MM.1S (cell line): ENCODE measurements around the gene PPP1R15B.

Experiments
- DNase-seq: peaks from one replicate; pipeline ENCODE4 v3.0.0-alpha.2; 2015
- H2AFZ ChIP-seq: fragments of 300-600 bp; sonication (generic); 2 replicates; pipeline ENCODE4 v1.6.0; 2016; ENCODE audit warnings: antibody characterized with exemption, low read length
- H3F3A ChIP-seq: fragments of 300-600 bp; sonication (generic); 2 replicates; pipeline ENCODE4 v1.6.1; 2016; ENCODE audit warnings: mild to moderate bottlenecking, antibody characterized with exemption, low read length, moderate library complexity, mixed read lengths; ENCODE audit not compliant: insufficient read depth
- H3K27ac ChIP-seq: fragments of 300-600 bp; sonication (generic); 2 replicates; pipeline ENCODE4 v1.5.1; 2016; ENCODE audit warnings: mild to moderate bottlenecking, low read length
- H3K27me3 ChIP-seq: fragments of 300-600 bp; sonication (generic); replicated peaks from 2 replicates; pipeline ENCODE4 v1.6.0; 2016; ENCODE audit warnings: low read length; ENCODE audit not compliant: insufficient read depth
- H3K36me3 ChIP-seq: fragments of 300-600 bp; sonication (generic); replicated peaks from 2 replicates; pipeline ENCODE4 v1.6.1; 2016; ENCODE audit warnings: mild to moderate bottlenecking, low read length, mixed read lengths; ENCODE audit not compliant: insufficient read depth
- H3K4me1 ChIP-seq: fragments of 300-600 bp; sonication (generic); 2 replicates; pipeline ENCODE4 v1.6.1; 2016; ENCODE audit warnings: low read length, mixed read lengths
- H3K4me2 ChIP-seq: fragments of 300-600 bp; sonication (generic); 2 replicates; pipeline ENCODE4 v1.6.0; 2016; ENCODE audit warnings: low read depth, low read length
- H3K4me3 ChIP-seq: fragments of 300-600 bp; sonication (generic); 2 replicates; pipeline ENCODE4 v1.5.1; 2016; ENCODE audit warnings: low read length, mixed read lengths
- H3K79me2 ChIP-seq: fragments of 300-600 bp; sonication (generic); 2 replicates; pipeline ENCODE4 v1.6.1; 2016; ENCODE audit warnings: mixed run types, low read length, mixed read lengths
- H3K9ac ChIP-seq: fragments of 300-600 bp; sonication (generic); 2 replicates; pipeline ENCODE4 v1.6.1; 2016; ENCODE audit warnings: low read length, mixed read lengths
- H3K9me2 ChIP-seq: fragments of 300-600 bp; sonication (generic); replicated peaks from 2 replicates; pipeline ENCODE4 v1.6.1; 2016; ENCODE audit warnings: mild to moderate bottlenecking, low read length, mixed read lengths; ENCODE audit not compliant: insufficient read depth
- H3K9me3 ChIP-seq: fragments of 300-600 bp; sonication (generic); replicated peaks from 2 replicates; pipeline ENCODE4 v1.6.1; 2016; ENCODE audit warnings: mild to moderate bottlenecking, low read length, mixed read lengths; ENCODE audit not compliant: insufficient read depth
- H4K20me1 ChIP-seq: fragments of 300-600 bp; sonication (generic); 2 replicates; pipeline ENCODE4 v1.6.1; 2016; ENCODE audit warnings: mild to moderate bottlenecking, low read length, moderate library complexity, mixed read lengths; ENCODE audit not compliant: insufficient read depth
- CTCF ChIP-seq: fragments of 300-600 bp; sonication (generic); IDR thresholded peaks from 2 replicates; pipeline ENCODE4 v1.5.1; 2016; ENCODE audit warnings: antibody characterized with exemption, low read length, mixed read lengths
- EZH2 ChIP-seq: fragments of 300-600 bp; sonication (generic); optimal IDR thresholded peaks from 2 replicates; pipeline ENCODE3; 2017; ENCODE audit warnings: low read depth, mild to moderate bottlenecking, antibody characterized with exemption, low read length, mixed read lengths
- EZH2phosphoT487 ChIP-seq: fragments of 300-600 bp; sonication (generic); IDR thresholded peaks from 2 replicates; pipeline ENCODE4 v1.6.1; 2018; ENCODE audit warnings: antibody characterized with exemption, low read length

The PPP1R15B gene

DNA sequence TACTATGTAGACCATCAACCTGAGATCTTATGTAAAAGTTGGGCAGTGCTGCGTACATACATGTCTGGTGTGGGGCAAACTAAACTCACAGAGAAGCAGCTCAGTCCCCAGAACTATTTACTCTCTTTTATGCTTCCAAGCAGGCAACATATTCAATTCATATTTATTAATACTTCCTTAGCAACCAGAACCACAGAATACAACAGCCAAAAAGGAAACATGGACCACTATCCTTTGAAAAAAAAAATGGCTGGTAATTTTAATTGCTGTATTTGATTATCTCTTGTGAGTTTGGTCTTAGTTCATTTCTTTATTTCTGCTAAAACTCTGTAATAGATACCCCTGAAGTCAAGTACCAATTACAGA, 1.5 kb upstream of the PPP1R15B start:
- H3K36me3 ChIP-seq: peaks cover 12% of the 10 kb centered on the region
- no peak overlapping the region for H3K9ac ChIP-seq
- no peak overlapping the region for H3K4me2 ChIP-seq
- no peak for DNase-seq
- H3K27me3 ChIP-seq: no peaks in the 10 kb centered on the region
- H3K4me1 ChIP-seq: no peaks in the 10 kb centered on the region
- no peak overlapping the region for H2AFZ ChIP-seq
- no peaks in the 10 kb centered on the region for H3K9me3 ChIP-seq
- TF ChIP-seq EZH2phosphoT487: no peak
- TF ChIP-seq EZH2: no peak
- TF ChIP-seq CTCF: no peak
- H3K9me2 ChIP-seq: no peaks in the 10 kb centered on the region
- H4K20me1 ChIP-seq: peaks cover 27% of the 10 kb centered on the region
- H3K4me3 ChIP-seq: no peak overlapping the region
- peaks cover 35% of the 10 kb centered on the region for H3K79me2 ChIP-seq
- H3F3A ChIP-seq: 0 out of 2 replicates have a peak, but pooled peaks cover 2% of the 10 kb centered on the region
- H3K27ac ChIP-seq: no peak overlapping the region

- Histone ChIP-seq H3K27me3 (no peaks in the 10 kb centered on the region), H3K9me3 (no peaks in the 10 kb centered on the region), H3K4me1 (peaks cover 2% of the 10 kb centered on the region; the same call in 1 of the 2 replicates), H3F3A (0 out of 2 replicates have a peak, but pooled peaks cover 3% of the 10 kb centered on the region), H3K4me3 (peak overlapping the region; percentile 80), H3K36me3 (peaks cover 25% of the 10 kb centered on the region), H3K79me2 (peaks cover 58% of the 10 kb centered on the region), H2AFZ (peak overlapping the region; percentile 47; the same call in 1 of the 2 replicates), H3K27ac (peak overlapping the region; percentile 93), H4K20me1 (peaks cover 50% of the 10 kb centered on the region), H3K9me2 (no peaks in the 10 kb centered on the region), H3K4me2 (peak overlapping the region; percentile 79), H3K9ac (peak overlapping the region; percentile 100)
- TF ChIP-seq EZH2: no peak
- no peak for TF ChIP-seq CTCF
- no peak for TF ChIP-seq EZH2phosphoT487
- peak; percentile 44 for DNase-seq
Measured at GRCh38 chr1:204410688-204411450, 748 bp downstream of the PPP1R15B start.

DNA sequence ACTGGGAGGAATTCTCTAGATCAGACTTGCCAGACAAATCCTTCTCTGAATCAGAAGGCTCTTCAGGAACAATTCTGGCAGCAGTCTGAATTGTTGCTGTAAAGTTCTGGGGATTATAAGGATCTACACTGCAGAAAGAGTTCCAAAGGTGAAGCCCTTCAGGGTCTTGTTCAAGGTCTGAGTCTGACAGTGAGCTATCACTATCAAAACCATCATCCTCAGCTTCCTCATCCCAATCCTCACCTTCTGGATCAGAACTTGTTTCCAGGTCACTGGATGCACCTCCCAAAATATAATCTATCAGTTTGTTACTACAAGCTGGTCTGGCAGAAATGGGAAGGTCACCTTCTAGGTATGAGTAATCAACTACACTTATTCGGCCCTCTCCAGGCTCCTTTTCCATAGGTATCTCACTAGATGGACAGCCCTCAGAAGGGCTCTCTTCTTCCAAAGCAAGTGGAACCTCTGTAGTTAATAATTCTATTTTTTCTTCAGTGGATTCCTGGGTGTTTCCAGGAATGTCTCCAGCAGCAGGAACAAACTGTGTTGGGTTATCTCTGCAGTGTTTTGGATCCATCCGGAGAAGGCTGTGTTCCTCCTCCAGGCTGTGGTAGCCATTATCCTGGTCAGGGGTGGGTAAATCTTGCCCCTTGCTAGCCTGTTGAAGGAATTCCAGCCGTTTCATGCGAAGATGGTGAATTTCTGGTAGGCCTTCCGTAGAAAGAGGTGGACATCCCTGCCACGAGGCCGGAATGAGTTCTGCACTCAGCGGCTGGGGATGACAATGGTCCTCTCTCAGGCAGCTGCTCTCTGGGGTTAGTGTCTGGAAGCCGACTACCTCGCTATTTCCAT, 1.6 kb downstream of the PPP1R15B start:
- H3K36me3 ChIP-seq: peaks cover 33% of the 10 kb centered on the region
- H3K9me2 ChIP-seq: no peaks in the 10 kb centered on the region
- peak overlapping the region; percentile 79 for H3K4me2 ChIP-seq
- H3K9me3 ChIP-seq: no peaks in the 10 kb centered on the region
- peaks cover 6% of the 10 kb centered on the region; the same call in 1 of the 2 replicates for H3K4me1 ChIP-seq
- peak overlapping the region; percentile 93; the same call in 1 of the 2 replicates for H3K27ac ChIP-seq
- peaks cover 7% of the 10 kb centered on the region; the same call in 1 of the 2 replicates for H3F3A ChIP-seq
- peaks cover 58% of the 10 kb centered on the region for H4K20me1 ChIP-seq
- no peak overlapping the region for H2AFZ ChIP-seq
- H3K9ac ChIP-seq: peak overlapping the region; percentile 100
- no peak for TF ChIP-seq EZH2phosphoT487
- no peak for TF ChIP-seq EZH2
- no peak for TF ChIP-seq CTCF
- DNase-seq: no peak
- peaks cover 66% of the 10 kb centered on the region for H3K79me2 ChIP-seq
- H3K27me3 ChIP-seq: no peaks in the 10 kb centered on the region
- H3K4me3 ChIP-seq: peak overlapping the region; percentile 80
